GM12801 (cell line): ENCODE data around the gene ANO1.

Experiments used
- TF ChIP-seq, protein P1 (sequence below): IDR thresholded peaks from one replicate; pipeline ENCODE4 v1.5.1; 2011; ENCODE audit warnings: control low read depth; ENCODE audit not compliant: insufficient read length; ENCODE audit errors: extremely low read depth

Gene ANO1

DNA sequence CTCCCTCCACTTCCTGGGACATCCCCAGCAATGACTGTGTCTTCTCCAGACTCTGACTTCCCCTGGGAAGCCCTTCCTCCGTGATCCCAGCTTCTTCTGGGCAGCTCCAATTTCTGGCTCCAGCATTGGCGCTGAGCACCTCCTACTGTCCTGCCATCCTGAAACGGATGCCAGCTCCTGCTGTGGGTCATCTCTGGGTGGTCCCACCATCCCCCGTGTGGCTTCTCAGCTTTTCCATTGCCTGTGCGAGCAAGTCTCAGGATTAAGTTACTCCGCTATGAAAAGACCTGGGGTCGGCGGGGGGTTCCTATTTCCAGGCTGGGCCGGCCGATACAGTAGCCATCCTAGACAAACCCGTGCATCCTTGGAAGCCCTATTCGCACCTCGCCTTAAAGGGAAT is 69.6 kb downstream of the ANO1 start:
- TF ChIP-seq, protein P1, sequence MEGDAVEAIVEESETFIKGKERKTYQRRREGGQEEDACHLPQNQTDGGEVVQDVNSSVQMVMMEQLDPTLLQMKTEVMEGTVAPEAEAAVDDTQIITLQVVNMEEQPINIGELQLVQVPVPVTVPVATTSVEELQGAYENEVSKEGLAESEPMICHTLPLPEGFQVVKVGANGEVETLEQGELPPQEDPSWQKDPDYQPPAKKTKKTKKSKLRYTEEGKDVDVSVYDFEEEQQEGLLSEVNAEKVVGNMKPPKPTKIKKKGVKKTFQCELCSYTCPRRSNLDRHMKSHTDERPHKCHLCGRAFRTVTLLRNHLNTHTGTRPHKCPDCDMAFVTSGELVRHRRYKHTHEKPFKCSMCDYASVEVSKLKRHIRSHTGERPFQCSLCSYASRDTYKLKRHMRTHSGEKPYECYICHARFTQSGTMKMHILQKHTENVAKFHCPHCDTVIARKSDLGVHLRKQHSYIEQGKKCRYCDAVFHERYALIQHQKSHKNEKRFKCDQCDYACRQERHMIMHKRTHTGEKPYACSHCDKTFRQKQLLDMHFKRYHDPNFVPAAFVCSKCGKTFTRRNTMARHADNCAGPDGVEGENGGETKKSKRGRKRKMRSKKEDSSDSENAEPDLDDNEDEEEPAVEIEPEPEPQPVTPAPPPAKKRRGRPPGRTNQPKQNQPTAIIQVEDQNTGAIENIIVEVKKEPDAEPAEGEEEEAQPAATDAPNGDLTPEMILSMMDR: no peak

DNA sequence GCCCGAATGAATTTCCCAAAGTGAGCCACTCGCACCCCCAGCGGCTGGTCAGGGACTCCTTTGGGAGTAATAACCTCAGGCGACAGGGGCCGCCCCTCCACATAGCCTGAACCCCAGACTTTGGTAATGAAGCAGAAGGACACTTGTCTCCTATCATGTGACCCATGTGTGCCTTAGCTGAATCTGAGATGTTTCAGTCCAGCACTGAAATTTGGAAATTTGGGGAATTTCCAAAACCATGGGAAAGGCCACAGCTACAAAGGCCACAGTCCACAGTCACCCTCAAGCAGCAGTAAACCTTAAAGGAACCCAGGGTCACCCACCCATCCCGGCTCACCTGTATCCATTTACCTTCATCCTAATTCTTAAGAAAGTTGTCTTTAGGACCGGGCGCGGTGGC is 73.6 kb downstream of the ANO1 start:
- TF ChIP-seq, protein P1: no peak

DNA sequence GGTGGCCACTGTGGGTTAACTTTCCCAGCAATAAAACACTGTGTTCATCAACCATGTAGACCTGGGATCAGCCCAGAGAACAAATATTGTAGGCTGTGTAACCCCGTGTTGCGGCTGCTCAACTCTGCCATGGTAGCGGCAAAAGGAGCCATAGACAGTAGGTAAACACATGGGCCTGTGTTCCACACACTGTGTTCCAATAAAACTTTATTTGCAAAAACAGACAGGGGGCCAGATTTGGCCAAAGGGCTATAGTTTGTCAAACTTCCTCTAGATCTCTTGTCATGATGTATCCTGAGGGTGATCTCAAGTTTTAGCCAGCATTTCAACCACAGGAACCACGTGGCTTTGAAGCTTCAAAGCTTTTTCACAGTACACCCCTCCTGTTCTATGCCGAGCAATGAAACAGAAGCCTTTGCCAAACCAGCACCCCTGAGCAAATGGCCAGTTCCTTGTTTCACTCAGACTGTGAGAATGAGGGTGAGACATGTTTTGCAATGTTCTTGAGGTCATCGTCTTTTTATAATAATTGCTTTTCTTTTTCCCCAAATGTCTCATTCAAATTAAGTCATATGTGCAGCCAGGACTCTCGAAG is 75.1 kb downstream of the ANO1 start:
- TF ChIP-seq, protein P1: no peak

DNA sequence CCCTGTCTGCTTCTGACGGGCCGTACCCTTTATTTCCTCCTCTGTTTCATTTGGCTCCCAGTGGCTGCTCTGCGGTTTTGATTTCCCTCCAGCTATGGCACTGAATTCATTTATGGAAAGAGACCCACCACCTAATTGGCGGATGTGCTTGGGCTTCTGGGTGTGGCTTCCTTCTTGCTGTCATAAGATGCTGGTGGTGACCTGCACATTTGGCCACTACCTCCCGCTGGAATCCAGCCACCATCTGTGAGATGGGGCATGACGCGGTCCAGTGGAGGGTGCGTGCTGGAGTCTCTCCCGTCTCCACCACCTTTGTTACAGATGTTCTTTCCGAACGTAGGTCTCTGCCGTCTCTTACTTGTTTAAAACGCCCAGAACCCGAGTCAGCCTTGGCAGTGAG is 77.3 kb downstream of the ANO1 start:
- TF ChIP-seq, protein P1: no peak

DNA sequence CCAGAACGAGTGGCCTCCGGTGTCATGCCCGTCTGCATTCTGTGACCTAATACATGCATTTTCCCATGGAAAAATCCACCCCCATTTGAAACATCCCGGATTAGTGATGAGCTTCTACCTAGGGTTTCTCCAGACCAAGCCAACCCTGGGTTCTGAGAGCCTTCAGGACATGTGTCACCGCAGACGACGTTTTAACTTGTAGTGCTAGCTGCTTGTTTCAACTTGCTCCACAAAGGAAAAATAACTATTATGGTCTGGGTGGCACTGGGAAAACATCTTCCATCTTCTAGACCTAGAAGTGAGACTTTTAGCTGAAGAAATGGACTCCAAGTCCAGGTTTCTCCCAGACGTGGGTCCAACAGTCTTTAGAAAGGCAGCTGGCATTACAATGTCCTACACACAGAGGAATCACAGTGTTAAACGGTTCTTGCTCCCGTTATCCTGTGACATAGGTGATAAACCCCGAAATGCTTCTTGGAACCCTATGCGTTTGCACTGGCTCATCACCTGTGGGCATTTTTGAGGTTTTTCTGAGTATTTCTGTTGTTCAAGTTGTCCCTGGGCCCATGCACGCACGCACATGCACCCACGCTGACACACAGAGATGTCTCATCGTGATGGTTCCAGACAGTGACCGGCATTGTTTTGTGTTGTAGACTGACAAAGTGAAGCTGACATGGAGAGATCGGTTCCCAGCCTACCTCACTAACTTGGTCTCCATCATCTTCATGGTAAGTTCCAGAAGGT is 78.3 kb downstream of the ANO1 start:
- TF ChIP-seq, protein P1: no peak

DNA sequence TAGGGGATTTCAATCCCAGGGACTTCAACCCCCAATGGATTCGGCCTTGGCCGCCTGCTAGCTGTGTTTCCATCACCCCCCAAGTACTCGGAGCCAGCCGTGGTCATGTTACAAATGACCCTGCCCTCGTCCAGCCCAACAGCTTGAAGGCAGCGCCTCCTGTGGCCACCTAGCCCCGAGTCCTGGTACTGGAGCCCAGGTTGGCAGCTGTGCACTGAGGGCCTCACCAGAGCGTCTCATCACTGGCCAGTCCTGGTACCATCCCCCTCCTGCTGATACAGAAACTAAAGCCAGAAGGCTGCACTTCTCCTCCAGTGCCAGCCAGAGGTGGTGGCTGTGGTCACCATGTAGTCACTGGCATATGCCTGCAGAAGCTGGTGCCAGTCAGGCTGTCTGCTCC is 80.1 kb downstream of the ANO1 start:
- TF ChIP-seq, protein P1: no peak

DNA sequence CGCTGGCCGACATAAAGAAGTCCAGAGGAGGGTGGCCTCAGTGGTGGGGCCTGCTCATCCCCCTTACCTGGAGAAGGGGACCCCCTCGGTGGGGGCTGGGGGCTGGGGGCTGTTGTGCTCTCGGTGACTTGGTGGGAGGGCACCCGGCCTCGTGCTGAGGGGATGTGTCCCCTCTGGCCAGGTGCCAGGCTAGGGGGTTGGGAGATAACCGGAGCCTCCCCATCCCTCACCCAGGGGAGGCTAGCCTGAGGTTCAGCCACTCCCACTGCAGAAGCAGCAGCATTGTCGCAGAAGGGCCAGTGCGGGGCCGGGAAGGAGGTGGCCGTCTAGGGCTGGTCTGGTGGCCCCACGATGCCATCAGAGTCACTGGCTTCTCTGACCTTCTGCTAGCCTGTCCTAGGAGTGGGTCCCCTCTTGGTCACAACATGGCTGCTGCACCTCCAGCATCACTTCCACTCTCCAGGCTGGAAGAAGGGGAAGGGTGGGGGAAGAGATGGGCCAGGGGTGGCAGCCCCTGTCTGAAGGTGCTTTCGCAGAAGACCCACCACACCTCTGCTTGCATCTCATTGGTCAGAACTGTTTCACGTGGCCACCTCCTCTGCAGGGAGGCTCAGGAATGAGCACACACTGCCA is 80.8 kb downstream of the ANO1 start:
- TF ChIP-seq, protein P1: no peak
